GM23338 (cell line): ENCODE measurements around the gene DGKE. TPM values are rescaled to one million over a fixed set of nuclear protein-coding genes. Genes with fewer than 3 reads are reported as not detected.

Source experiments
- ATAC-seq: fragments of 200-7000 bp; cut with Tn5 transposase; 3 replicates; pipeline ENCODE4 v1.9.1; 2020
- DNase-seq: peaks from one replicate; pipeline ENCODE4 v3.0.0-alpha.2; 2015; ENCODE audit warnings: low spot score
- H2AFZ ChIP-seq: fragments of 200-600 bp; sonication (generic); 2 replicates; pipeline ENCODE4 v1.8.0; 2016; ENCODE audit warnings: antibody characterized with exemption, mild to moderate bottlenecking, moderate library complexity
- H3F3A ChIP-seq: fragments of 200-600 bp; sonication (generic); replicated peaks from 2 replicates; pipeline ENCODE4 v1.8.0; 2017; ENCODE audit warnings: antibody characterized with exemption, mixed run types, low read depth
- H3K27ac ChIP-seq: fragments of 200-600 bp; sonication (generic); 2 replicates; pipeline ENCODE4 v1.6.1; 2016; ENCODE audit warnings: low read depth
- H3K27me3 ChIP-seq: fragments of 200-600 bp; sonication (generic); 2 replicates; pipeline ENCODE4 v1.8.0; 2016; ENCODE audit warnings: mild to moderate bottlenecking, mixed run types, moderate library complexity; ENCODE audit not compliant: insufficient read depth
- H3K36me3 ChIP-seq: fragments of 200-600 bp; sonication (generic); 2 replicates; pipeline ENCODE4 v1.8.0; 2016; ENCODE audit warnings: mild to moderate bottlenecking; ENCODE audit not compliant: insufficient read depth
- H3K4me1 ChIP-seq: fragments of 200-600 bp; sonication (generic); 2 replicates; pipeline ENCODE4 v1.8.0; 2016; ENCODE audit warnings: mild to moderate bottlenecking, moderate library complexity; ENCODE audit not compliant: insufficient read depth
- H3K4me2 ChIP-seq: fragments of 200-600 bp; sonication (generic); 2 replicates; pipeline ENCODE4 v1.7.1; 2017; ENCODE audit warnings: mixed run types
- H3K4me3 ChIP-seq: fragments of 200-600 bp; sonication (generic); 2 replicates; pipeline ENCODE4 v1.6.1; 2016; ENCODE audit warnings: mixed run types
- H3K79me2 ChIP-seq: fragments of 200-600 bp; sonication (generic); replicated peaks from 2 replicates; pipeline ENCODE4 v1.8.0; 2017; ENCODE audit warnings: mild to moderate bottlenecking; ENCODE audit not compliant: insufficient read depth
- H3K9me2 ChIP-seq: fragments of 200-600 bp; sonication (generic); 2 replicates; pipeline ENCODE4 v1.8.0; 2017; ENCODE audit not compliant: insufficient read depth
- H4K20me1 ChIP-seq: fragments of 200-600 bp; sonication (generic); replicated peaks from 2 replicates; pipeline ENCODE4 v1.8.0; 2017; ENCODE audit warnings: mild to moderate bottlenecking; ENCODE audit not compliant: insufficient read depth
- H3K27ac Mint-ChIP-seq: 2 replicates; pipeline ENCODE4 v1.8.0; 2020; ENCODE audit warnings: inconsistent platforms, mild to moderate bottlenecking, moderate library complexity, mixed read lengths
- H3K27me3 Mint-ChIP-seq: 3 replicates; pipeline ENCODE4 v1.8.0; 2022; ENCODE audit warnings: low read depth, mild to moderate bottlenecking, moderate library complexity, mixed read lengths, inconsistent platforms; ENCODE audit not compliant: insufficient read depth, poor library complexity
- H3K36me3 Mint-ChIP-seq: 3 replicates; pipeline ENCODE4 v1.8.0; 2021; ENCODE audit warnings: low read depth, mild to moderate bottlenecking, inconsistent platforms, moderate library complexity, mixed read lengths
- H3K4me1 Mint-ChIP-seq: 3 replicates; pipeline ENCODE4 v1.8.0; 2020; ENCODE audit warnings: mild to moderate bottlenecking, inconsistent platforms, mixed read lengths
- H3K4me3 Mint-ChIP-seq: 3 replicates; pipeline ENCODE4 v1.8.0; 2021; ENCODE audit warnings: moderate library complexity, mild to moderate bottlenecking, inconsistent platforms, mixed read lengths
- H3K9me3 Mint-ChIP-seq: 3 replicates; pipeline ENCODE4 v1.8.0; 2020; ENCODE audit warnings: moderate library complexity, mild to moderate bottlenecking, inconsistent platforms, mixed read lengths
- EZH2 ChIP-seq: fragments of 200-600 bp; sonication (generic); IDR thresholded peaks from one replicate; pipeline ENCODE4 v1.8.0; 2017; ENCODE audit warnings: antibody characterized with exemption, mild to moderate bottlenecking, low read depth; ENCODE audit not compliant: unreplicated experiment
- EZH2phosphoT487 ChIP-seq: fragments of 200-600 bp; sonication (generic); IDR thresholded peaks from one replicate; pipeline ENCODE4 v1.8.1; 2018; ENCODE audit warnings: antibody characterized with exemption; ENCODE audit not compliant: unreplicated experiment
- JUNB ChIP-seq: IDR thresholded peaks from one replicate; pipeline ENCODE4 v1.6.1; 2016; ENCODE audit warnings: antibody characterized with exemption; ENCODE audit not compliant: unreplicated experiment
- NANOG ChIP-seq: IDR thresholded peaks from 2 replicates; pipeline ENCODE4 v1.6.1; 2016; ENCODE audit warnings: antibody characterized with exemption, borderline replicate concordance
- POLR2AphosphoS5 ChIP-seq: IDR thresholded peaks from 2 replicates; pipeline ENCODE4 v1.6.1; 2016; ENCODE audit warnings: antibody characterized with exemption, low read depth
- STAT1 ChIP-seq: IDR thresholded peaks from one replicate; pipeline ENCODE4 v1.6.1; 2016; ENCODE audit warnings: antibody characterized with exemption; ENCODE audit not compliant: unreplicated experiment
- ZNF114 ChIP-seq: fragments of 250-450 bp; sonication (Bioruptor Pico); IDR thresholded peaks from 2 replicates; pipeline ENCODE4 v1.5.0; 2020; ENCODE audit warnings: mild to moderate bottlenecking, moderate library complexity
- ZNF331 ChIP-seq: fragments of 250-450 bp; sonication (Bioruptor Pico); IDR thresholded peaks from 2 replicates; pipeline ENCODE4 v1.5.0; 2020; ENCODE audit warnings: low read depth, mild to moderate bottlenecking, moderate library complexity
- polyA plus RNA-seq: library from polyadenylated mRNA; unstranded; fragments of >200 nt; fragmentation: Nextera tagmentation; extraction: Ambion mirVana; gene quantifications from 2 replicates; pipeline ENCODE4 v1.2.1, GENCODE V29; 2016
- total RNA-seq: library from RNA; depleted of rRNA; stranded (reverse); fragments of >200 nt; shearing (Covaris generic); gene quantifications from 2 replicates; pipeline ENCODE4 v1.2.3, GENCODE V29; 2014
- TF ChIP-seq, protein P1 (sequence below): IDR thresholded peaks from one replicate; pipeline ENCODE4 v1.6.1; 2018; ENCODE audit warnings: antibody characterized with exemption; ENCODE audit not compliant: unreplicated experiment
- TF ChIP-seq, protein P2 (sequence below): IDR thresholded peaks from 2 replicates; pipeline ENCODE4 v1.6.1; 2016; ENCODE audit warnings: antibody characterized with exemption
- TF ChIP-seq, protein P3 (sequence below), 2 experiments: fragments of 200-600 bp in 1 of 2; sonication (generic) in 1 of 2; conservative IDR thresholded peaks; 2 replicates each; pipeline versions ENCODE4 v1.5.1 to v1.6.1; 2016 to 2017; ENCODE audit warnings: antibody characterized with exemption in 2 of 2, low read depth in 2 of 2, mild to moderate bottlenecking in 2 of 2, moderate library complexity in 1 of 2

DGKE gene
- total and polyA plus RNA-seq, 2 experiments from 2014 or later: 3.9 to 10.1 TPM

- TF ChIP-seq, protein P1, sequence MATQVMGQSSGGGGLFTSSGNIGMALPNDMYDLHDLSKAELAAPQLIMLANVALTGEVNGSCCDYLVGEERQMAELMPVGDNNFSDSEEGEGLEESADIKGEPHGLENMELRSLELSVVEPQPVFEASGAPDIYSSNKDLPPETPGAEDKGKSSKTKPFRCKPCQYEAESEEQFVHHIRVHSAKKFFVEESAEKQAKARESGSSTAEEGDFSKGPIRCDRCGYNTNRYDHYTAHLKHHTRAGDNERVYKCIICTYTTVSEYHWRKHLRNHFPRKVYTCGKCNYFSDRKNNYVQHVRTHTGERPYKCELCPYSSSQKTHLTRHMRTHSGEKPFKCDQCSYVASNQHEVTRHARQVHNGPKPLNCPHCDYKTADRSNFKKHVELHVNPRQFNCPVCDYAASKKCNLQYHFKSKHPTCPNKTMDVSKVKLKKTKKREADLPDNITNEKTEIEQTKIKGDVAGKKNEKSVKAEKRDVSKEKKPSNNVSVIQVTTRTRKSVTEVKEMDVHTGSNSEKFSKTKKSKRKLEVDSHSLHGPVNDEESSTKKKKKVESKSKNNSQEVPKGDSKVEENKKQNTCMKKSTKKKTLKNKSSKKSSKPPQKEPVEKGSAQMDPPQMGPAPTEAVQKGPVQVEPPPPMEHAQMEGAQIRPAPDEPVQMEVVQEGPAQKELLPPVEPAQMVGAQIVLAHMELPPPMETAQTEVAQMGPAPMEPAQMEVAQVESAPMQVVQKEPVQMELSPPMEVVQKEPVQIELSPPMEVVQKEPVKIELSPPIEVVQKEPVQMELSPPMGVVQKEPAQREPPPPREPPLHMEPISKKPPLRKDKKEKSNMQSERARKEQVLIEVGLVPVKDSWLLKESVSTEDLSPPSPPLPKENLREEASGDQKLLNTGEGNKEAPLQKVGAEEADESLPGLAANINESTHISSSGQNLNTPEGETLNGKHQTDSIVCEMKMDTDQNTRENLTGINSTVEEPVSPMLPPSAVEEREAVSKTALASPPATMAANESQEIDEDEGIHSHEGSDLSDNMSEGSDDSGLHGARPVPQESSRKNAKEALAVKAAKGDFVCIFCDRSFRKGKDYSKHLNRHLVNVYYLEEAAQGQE: no peak
- TF ChIP-seq ZNF331 (CRISPR knock-in tag) (no peak), EZH2 (no peak)
Measured at GRCh38 chr17:56880133-56880532, 46.2 kb downstream of the DGKE start (continued).

- H3K79me2 ChIP-seq: no peaks in the 10 kb centered on the region
- no peaks in the 10 kb centered on the region for H3K9me2 ChIP-seq
- Mint-ChIP-seq H3K4me3 (no peak overlapping the region), H3K27ac (no peak overlapping the region), H3K4me1 (peaks cover 2% of the 10 kb centered on the region; the same call in 1 of the 3 replicates), H3K36me3 (no peaks in the 10 kb centered on the region; the same call in 1 of the 3 replicates), H3K27me3 (peaks cover 6% of the 10 kb centered on the region), H3K9me3 (peaks cover 5% of the 10 kb centered on the region; the same call in 1 of the 3 replicates)
- no peaks in the 10 kb centered on the region for H4K20me1 ChIP-seq
- no peak overlapping the region for H3K4me2 ChIP-seq
- no peaks in the 10 kb centered on the region for H3F3A ChIP-seq
- no peak overlapping the region for H3K4me3 ChIP-seq
- no peaks in the 10 kb centered on the region for H3K4me1 ChIP-seq
- no peak overlapping the region for H2AFZ ChIP-seq
- DNase-seq: no peak
- no peaks in the 10 kb centered on the region for H3K27me3 ChIP-seq
- H3K36me3 ChIP-seq: no peaks in the 10 kb centered on the region
- no peak for ATAC-seq
- H3K27ac ChIP-seq: no peak overlapping the region
- TF ChIP-seq STAT1: no peak
- no peak for TF ChIP-seq EZH2phosphoT487
- TF ChIP-seq, protein P2, sequence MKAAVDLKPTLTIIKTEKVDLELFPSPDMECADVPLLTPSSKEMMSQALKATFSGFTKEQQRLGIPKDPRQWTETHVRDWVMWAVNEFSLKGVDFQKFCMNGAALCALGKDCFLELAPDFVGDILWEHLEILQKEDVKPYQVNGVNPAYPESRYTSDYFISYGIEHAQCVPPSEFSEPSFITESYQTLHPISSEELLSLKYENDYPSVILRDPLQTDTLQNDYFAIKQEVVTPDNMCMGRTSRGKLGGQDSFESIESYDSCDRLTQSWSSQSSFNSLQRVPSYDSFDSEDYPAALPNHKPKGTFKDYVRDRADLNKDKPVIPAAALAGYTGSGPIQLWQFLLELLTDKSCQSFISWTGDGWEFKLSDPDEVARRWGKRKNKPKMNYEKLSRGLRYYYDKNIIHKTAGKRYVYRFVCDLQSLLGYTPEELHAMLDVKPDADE: no peak
- no peak for TF ChIP-seq ZNF114 (CRISPR knock-in tag)
- no peak for TF ChIP-seq EZH2
- no peak for TF ChIP-seq POLR2AphosphoS5
- no peak for TF ChIP-seq ZNF331 (CRISPR knock-in tag)
- no peak for TF ChIP-seq JUNB
- TF ChIP-seq, protein P3, sequence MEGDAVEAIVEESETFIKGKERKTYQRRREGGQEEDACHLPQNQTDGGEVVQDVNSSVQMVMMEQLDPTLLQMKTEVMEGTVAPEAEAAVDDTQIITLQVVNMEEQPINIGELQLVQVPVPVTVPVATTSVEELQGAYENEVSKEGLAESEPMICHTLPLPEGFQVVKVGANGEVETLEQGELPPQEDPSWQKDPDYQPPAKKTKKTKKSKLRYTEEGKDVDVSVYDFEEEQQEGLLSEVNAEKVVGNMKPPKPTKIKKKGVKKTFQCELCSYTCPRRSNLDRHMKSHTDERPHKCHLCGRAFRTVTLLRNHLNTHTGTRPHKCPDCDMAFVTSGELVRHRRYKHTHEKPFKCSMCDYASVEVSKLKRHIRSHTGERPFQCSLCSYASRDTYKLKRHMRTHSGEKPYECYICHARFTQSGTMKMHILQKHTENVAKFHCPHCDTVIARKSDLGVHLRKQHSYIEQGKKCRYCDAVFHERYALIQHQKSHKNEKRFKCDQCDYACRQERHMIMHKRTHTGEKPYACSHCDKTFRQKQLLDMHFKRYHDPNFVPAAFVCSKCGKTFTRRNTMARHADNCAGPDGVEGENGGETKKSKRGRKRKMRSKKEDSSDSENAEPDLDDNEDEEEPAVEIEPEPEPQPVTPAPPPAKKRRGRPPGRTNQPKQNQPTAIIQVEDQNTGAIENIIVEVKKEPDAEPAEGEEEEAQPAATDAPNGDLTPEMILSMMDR (conservative IDR thresholded peaks at IDR 0.05; ENCODE audit: low read depth in 2 of 2): no peak
- TF ChIP-seq, protein P1: no peak
- no peak for TF ChIP-seq NANOG
Measured at GRCh38 chr17:56880571-56880970, 46.6 kb downstream of the DGKE start.
